Femur (tissue), 1 donor: ENCODE results near the gene EYS.
"Not testable (repeated sequence)": the region's sequence is repeated elsewhere in the genome, so short reads cannot be mapped to it uniquely, and the experiment has no call there.

Experiments used
- DNase-seq: peaks from one replicate; pipeline ENCODE4 v3.0.0-alpha.2; 2017

The EYS gene

GRCh38 chr6:64266351-64266821, 1440.6 kb downstream of the EYS start:
- DNase-seq = no peak

GRCh38 chr6:64263778-64264177, 1443.2 kb downstream of the EYS start:
- DNase-seq = no peak

- DNase-seq = no peak
Observed at GRCh38 chr6:64259372-64259771, 1447.7 kb downstream of the EYS start.

GRCh38 chr6:64258752-64259151, 1448.3 kb downstream of the EYS start:
- DNase-seq = no peak

- no peak for DNase-seq
Observed at GRCh38 chr6:64258302-64258701, 1448.7 kb downstream of the EYS start.

- DNase-seq = no peak
Observed at GRCh38 chr6:64257586-64257985, 1449.4 kb downstream of the EYS start.

- DNase-seq = no peak
Observed at GRCh38 chr6:64256483-64256882, 1450.5 kb downstream of the EYS start.

GRCh38 chr6:64255000-64255399, 1452.0 kb downstream of the EYS start:
- DNase-seq = no peak

GRCh38 chr6:64254558-64254957, 1452.5 kb downstream of the EYS start:
- no peak for DNase-seq

- DNase-seq = no peak
Observed at GRCh38 chr6:64252256-64252655, 1454.8 kb downstream of the EYS start.

- no peak for DNase-seq
Observed at GRCh38 chr6:64250126-64250525, 1456.9 kb downstream of the EYS start.

- DNase-seq = no peak
Observed at GRCh38 chr6:64249115-64249514, 1457.9 kb downstream of the EYS start.

GRCh38 chr6:64243618-64244017, 1463.4 kb downstream of the EYS start:
- DNase-seq = no peak

GRCh38 chr6:64238908-64239307, 1468.1 kb downstream of the EYS start:
- DNase-seq = not testable (repeated sequence)

- no peak for DNase-seq
Observed at GRCh38 chr6:64238071-64238470, 1469.0 kb downstream of the EYS start.

GRCh38 chr6:64233746-64234145, 1473.3 kb downstream of the EYS start:
- DNase-seq = no peak

GRCh38 chr6:64231928-64232327, 1475.1 kb downstream of the EYS start:
- DNase-seq = no peak

GRCh38 chr6:64230530-64230929, 1476.5 kb downstream of the EYS start:
- no peak for DNase-seq

GRCh38 chr6:64227863-64228262, 1479.2 kb downstream of the EYS start:
- DNase-seq = no peak

GRCh38 chr6:64225503-64225902, 1481.5 kb downstream of the EYS start:
- DNase-seq = no peak

- DNase-seq = no peak
Observed at GRCh38 chr6:64224819-64225218, 1482.2 kb downstream of the EYS start.

GRCh38 chr6:64221776-64222175, 1485.2 kb downstream of the EYS start:
- no peak for DNase-seq

- DNase-seq = no peak
Observed at GRCh38 chr6:64220801-64221200, 1486.2 kb downstream of the EYS start.

- DNase-seq = no peak
Observed at GRCh38 chr6:64217721-64218620, 1489.1 kb downstream of the EYS start.

GRCh38 chr6:64214373-64214772, 1492.7 kb downstream of the EYS start:
- DNase-seq = no peak
